Activated effector memory CD4-positive, alpha-beta T cell treated with anti-CD3 and anti-CD28 coated beads, Interleukin-2, amount 50 U/mL, for 16 hours (primary cell): ENCODE data around the gene CCSER2.
"Not testable (repeated sequence)": the region's sequence is repeated elsewhere in the genome, so short reads cannot be mapped to it uniquely, and the experiment has no call there.

Experiments
- DNase-seq: peaks from one replicate; pipeline ENCODE4 v3.0.0-alpha.2; 2020

CCSER2 gene

DNA sequence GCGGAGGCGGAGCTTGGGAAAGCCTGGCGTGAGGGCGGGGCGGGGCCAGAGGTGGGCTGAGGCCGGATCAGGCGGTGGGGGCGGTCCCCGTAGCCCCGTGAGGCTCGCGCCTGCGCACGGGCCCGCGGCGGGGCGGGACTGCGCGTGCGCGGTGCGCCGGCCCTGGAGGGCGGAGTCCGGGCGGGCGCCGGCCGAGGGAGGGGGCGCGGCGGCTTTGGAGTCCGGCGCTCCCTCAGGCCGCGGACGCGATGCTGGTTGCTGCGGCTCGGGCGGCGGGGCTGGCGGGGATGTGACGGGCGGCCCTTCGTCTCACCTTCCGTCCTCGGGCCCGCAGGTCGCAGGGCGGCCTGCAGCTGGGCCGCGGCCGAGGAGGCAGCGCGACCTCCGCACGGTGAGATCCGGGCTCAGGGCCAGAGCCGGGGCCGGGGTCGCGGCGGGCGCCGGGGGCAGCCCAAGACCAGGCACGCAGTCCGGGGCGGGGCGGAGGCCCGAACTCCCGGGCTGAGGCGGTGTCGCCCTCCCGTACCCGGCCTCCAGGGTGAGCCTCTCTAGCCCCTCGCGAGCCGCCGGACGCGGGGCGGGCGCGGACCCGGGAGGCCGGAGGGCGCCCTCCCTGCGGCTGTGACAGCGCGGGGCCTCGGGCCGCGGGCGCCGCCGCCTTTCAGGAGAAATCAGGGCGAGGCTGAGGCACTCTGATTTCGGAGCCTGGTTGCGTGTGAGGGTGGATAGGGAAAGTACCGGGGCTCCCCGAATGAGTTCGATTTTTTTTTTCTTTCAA, at the start of gene CCSER2:
Gene CCSER2 (plus strand): TSS at position 172 of the 778 bp plus-strand sequence. CDS start 42,464 bp downstream, outside the sequence.
- peak; percentile 97 for DNase-seq

- DNase-seq = not testable (repeated sequence)
Observed at GRCh38 chr10:84279876-84280475, 48.4 kb upstream of the CCSER2 start.

DNA sequence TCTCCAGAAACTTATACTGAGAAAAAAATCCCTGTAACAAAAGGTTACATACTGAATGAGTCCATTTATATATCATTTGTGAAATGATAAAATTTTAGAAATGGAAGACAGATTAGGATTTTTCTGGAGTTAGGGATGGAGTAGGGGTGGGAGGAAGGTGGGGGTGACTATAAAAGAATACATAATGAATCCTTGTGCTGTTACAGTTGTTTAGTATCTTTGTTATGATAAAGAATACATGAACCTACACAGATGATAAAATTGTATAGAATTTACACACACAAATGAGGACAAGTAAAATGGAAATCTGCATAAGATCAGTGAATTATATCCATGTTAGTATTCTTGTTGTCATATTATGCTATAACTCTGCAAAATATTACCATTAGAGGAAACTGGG, 41.7 kb upstream of the CCSER2 start:
- no peak for DNase-seq

GRCh38 chr10:84288151-84288550, 40.2 kb upstream of the CCSER2 start:
- DNase-seq = no peak

DNA sequence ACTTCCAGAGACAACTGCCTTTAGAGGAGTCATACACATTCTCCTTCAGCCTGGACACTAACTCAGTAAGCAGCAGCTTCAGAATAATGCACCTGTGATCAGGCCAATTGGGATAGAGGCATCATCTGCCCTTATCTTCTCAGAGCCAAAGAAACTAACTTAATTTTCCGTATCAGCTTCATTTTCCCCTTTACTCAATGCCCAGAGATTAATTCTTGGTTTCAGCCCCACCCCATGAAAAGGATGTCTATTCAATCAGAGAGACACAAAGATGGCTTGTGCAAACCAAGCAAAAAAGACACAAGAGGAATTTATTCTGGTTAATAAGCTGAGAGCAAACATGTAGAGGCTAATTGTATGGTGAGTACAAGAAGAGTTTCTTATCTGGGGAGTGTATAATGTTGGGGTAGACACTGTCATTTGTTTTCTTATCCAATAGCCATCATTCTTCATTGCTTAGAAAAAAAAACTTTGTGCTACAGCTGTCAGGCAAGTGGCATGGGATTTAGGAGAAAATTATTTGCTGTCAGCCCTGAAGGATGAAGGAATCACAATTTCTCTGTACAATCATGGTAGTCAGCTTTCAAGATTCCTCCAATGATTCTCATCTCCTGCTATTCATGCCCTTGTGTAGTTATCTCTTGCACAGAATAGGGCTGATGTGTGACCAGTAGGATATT, 38.7 kb upstream of the CCSER2 start:
- DNase-seq = no peak

DNA sequence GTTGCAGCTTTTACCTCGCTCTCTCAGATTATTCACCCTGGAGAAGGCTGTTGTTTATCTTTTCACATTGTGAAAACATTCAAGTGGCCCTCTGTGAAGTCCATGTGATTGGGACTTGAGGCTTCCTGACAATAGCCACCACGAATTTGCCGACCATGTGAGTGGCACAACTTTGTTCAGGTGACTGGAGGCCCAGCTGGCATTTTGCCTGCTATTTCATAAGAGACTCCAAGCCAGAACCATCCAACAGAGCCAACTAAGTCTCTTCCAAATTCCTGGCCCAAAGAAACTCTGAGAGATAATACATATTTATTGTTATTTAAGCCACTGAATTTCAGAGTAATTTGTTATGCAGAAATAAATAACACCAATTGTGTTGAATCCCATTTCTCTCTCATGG, 38.2 kb upstream of the CCSER2 start:
- DNase-seq = no peak

DNA sequence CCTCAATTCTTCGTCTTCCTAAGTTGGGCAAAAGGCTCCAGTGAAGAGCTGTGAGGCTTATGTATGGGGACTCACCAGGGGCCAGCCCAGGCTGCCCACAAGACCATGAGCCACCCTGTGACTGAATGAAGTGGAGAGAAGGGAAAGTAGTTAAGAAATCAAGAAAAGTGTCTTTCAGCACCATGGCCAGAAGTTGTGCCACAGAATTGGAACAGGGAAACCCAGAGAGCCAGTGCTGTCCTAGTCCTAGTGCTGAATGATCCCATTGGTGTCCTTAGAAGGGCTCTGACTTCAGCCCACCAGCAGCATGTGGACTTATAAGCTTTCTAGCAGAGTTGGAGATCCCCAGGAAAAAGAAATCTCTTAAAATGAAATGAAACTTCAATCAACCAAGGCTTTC, 37.0 kb upstream of the CCSER2 start:
- no peak for DNase-seq

GRCh38 chr10:84292502-84292901, 35.9 kb upstream of the CCSER2 start:
- DNase-seq = no peak

DNA sequence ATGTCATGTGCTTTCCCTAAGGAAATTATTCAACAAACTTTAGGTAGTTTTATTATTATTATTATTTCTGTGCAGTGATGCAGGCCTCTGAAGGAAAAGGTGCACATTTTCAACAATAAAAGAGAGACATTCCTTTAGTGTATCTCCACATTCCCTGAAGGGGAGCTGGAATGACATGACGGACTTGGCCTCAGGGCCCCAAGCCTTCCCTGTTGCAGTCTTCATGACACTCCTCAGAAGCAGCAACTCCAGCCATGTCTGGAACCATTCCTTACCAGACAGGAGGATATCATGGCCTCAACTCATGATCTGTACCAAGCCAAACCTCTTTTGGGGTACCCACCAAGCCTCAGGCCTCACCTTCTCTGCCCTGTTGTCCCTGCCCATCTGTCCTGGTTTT, 35.2 kb upstream of the CCSER2 start:
- DNase-seq = no peak

- DNase-seq = no peak
Observed at GRCh38 chr10:84293574-84294016, 34.8 kb upstream of the CCSER2 start.

DNA sequence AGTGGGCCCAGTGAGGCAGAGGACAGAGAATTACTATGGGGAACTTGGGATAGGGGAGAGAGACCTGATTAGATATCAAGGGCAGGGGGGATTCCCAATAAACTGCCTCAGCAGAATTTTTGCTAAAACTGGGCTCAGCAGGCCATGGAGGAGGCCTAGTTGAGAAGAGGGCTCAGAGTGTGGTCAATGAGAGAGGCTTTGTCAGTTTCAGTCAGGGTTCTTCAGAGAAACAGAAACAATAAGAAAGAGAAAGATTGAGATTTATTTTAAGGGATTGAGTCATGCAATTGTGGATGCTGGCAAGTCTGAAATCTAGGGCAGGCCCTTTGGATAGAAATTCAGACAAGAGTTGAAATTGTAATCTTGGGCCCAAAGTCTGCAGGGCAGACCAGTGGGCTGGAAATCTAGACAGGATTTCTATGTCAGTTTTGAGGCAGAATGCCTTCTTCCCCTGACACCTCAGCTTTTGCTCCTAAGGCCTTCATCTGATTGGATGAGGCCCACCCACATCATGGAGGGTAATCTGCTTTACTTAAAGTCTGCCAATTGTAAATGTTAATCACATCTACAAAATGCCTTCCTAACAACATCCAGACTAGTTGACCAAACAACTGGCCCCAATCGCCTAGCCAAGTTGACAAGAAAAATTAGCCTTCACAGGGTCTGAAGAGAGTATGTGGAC, 33.5 kb upstream of the CCSER2 start:
- DNase-seq = no peak

GRCh38 chr10:84296091-84296981, 32.1 kb upstream of the CCSER2 start:
- DNase-seq = no peak

DNA sequence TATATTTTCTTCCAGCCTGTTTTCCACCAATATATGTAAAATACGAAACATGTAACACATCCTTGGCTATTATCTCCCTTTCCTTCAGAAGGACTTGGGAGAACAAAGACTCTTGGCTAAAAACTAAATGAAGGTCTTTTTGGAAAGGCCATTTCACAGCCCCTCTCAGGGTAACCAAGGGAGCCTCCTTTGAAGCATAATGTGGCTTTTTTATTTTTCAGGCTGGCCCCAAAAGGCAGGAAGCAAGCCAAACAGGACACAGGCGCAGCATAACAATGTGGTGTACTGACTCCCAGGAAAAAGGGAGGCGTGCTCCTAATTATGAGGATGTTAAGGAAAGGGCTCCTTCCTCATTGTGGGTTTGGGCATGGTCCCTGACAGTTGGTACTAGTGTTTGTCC, 30.3 kb upstream of the CCSER2 start:
- DNase-seq = no peak

GRCh38 chr10:84302223-84302622, 26.2 kb upstream of the CCSER2 start:
- DNase-seq = no peak

DNA sequence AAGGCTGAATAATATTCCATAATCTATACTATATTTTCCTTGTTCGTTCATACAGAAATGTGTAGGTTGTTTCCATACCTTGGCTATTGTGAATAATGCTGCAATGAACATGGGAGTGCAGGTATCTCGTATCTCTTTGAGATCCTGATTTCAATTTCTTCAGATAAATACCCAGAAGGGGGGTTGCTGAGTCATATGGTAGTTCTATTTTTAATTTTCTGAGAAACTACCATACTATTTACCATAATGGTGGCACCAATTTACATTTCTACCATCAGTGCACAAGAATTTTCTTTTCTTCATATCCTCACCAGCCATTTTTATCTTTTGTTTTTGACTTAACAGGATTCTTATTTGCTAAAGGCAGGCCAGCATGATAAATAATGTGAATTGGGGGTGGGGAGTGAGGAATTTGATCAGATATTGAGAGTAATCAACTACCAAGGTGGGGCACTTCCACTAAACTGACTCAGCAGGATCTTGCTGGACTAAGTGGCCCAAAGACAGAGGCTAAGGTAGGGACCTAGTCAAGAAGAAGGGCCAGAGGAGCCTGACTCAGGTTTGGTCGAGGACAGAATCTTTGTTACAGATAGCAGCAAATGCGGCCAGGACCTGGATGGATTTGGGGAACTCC, 21.5 kb upstream of the CCSER2 start:
- DNase-seq = no peak

DNA sequence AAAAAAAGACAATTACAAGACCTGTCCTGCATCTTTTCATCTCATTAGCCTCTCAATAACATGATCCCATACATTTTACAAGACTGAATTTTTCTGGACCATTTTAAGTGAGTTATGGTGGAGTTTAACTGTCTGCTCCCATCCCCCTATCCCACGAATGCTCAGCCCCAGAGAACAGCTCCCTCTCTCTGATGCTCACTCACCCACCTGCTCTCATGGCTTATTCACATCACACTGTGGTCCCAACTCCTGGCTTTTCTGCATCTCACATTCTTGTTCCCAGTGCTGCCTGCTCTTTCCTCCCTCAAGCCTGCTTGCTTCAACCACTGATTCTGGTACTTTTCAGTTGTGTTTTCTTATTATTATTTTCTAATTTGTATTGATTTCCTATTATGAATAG, 20.4 kb upstream of the CCSER2 start:
- DNase-seq = no peak

DNA sequence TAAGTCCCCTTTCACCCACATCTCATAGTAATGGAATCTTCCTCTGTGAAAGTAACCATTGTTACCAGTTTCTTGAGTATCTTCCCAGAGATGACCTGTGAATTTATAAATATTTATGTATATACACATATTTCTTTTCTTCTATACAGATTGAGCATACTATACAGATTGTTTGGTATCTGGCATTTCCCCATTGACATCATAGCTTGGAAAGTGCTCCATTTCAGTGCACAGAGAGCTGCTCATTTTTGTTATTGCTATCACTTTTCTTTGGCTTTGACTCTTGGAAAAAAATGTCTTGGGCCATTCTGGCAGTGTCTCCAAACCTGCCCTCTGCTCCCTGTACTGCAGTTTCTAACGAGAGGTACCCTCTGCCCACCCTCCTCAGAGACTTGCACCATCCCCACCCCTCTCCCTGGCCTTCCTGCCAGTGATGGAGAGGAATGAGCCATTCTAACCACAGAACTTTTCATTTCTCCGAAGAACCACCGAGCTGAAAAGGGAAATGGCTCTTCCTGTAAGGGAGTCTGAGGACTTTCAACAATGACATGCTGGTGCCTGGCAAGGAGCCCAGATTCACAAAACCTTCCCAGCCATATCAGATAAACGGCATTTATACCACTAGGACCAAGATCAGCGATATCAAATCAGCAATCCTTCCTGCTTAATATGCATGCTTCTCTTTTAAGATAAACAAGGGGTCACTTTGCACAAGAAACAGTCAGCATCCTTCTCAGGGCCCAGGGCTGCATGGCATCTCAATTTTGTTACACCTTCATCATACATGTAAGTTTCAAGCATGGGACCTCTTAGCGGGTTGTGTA, 19.7 kb upstream of the CCSER2 start:
- peak; percentile 72 for DNase-seq

DNA sequence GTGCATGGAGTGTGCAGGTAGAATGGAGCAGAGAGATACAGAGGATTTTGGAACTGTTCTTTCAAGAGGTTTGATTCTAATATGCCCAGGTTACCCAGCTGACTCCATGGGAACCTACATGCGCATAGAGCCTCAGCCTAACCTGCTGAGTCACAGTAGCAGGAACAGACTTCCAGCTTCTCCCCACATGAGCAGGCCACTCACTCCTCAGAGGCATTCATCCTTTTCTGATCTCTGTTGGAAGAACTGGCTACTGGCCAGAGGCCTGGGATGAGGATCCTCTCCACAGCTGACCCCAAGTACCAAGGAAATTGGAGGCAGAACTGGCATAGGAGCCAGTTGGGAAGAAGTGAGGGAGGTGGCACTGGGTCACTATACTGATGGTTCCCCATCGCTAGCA, 17.9 kb upstream of the CCSER2 start:
- DNase-seq = no peak

- no peak for DNase-seq
Observed at GRCh38 chr10:84311576-84311975, 16.8 kb upstream of the CCSER2 start.

DNA sequence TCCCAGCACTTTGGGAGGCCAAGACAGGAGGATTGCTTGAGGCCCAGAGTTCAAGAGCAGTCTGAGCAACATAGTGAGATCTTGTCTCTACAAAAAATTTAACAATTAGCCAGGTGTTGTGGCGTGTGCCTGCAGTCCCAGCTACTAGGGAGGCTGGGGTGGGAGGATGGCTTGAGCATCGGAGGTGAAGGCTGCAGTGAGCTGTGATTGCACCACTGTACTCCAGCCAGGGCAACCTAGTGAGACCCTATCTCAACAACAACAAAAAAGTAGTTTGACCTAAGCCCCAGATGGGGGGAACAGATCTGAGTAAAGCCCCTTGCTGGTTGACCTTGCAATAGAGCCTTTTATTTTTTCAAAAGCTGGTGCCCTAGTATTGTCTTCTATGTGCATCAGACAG, 15.6 kb upstream of the CCSER2 start:
- DNase-seq = no peak

DNA sequence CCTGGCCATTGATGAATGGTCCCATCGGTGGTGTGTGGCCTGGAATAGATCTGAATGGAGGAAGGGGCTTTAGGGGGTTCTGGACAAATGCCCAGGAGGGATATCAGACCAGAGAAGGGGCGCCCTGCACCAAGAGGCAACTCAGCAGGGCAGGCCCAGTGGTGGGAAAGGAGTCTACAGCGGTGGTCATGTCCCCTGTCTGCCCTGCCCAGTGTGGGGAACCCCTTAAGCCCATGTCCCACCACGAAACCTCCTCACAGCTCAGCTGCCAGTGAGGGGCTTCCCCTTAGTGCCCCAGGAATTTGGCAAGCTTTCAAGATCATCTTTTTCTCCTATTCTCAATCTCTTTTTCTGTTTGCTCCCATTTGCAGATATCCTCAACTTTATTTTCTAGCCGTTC, 14.1 kb upstream of the CCSER2 start:
- no peak for DNase-seq
